Sigmoid colon (tissue), 7 donors: Measurements from ENCODE around the gene DDN. TPM values are rescaled to one million over a fixed set of nuclear protein-coding genes. Genes with fewer than 3 reads are reported as not detected.

Source experiments
- DNase-seq: peaks from one replicate; pipeline ENCODE4 v3.0.0-alpha.2; 2019
- H3K27ac ChIP-seq, 4 donors: fragments of 200-600 bp; sonication (generic); one replicate each; pipeline ENCODE4 v1.5.1; 2016 to 2019; ENCODE audit warnings: mild to moderate bottlenecking in 1 of 4
- H3K27me3 ChIP-seq, 3 donors: fragments of 200-600 bp; sonication (generic); one replicate each; pipeline ENCODE4 v1.5.1; 2019; ENCODE audit warnings: mild to moderate bottlenecking in 1 of 3
- H3K36me3 ChIP-seq, 4 donors: fragments of 200-600 bp; sonication (generic); one replicate each; pipeline ENCODE4 v1.5.1; 2016 to 2019
- H3K4me1 ChIP-seq, 4 donors: fragments of 200-600 bp; sonication (generic); one replicate each; pipeline ENCODE4 v1.5.1; 2017 to 2019
- H3K4me3 ChIP-seq, 4 donors: fragments of 200-600 bp; sonication (generic); one replicate each; pipeline ENCODE4 v1.5.1; 2017 to 2019; ENCODE audit warnings: mild to moderate bottlenecking in 2 of 4, moderate library complexity in 1 of 4
- H3K9me3 ChIP-seq, 4 donors: fragments of 200-600 bp in 3 of 4; sonication (generic) in 3 of 4; one replicate each; pipeline versions ENCODE4 v1.5.1 to v1.6.1; 2013 to 2019
- CTCF ChIP-seq, 4 experiments: fragments of 450-650 bp in 3 of 4; fragments of 200-600 bp in 1 of 4; IDR thresholded peaks; one replicate each; pipeline ENCODE4 v1.5.1; 2016 to 2019; ENCODE audit warnings: antibody characterized with exemption in 4 of 4, mild to moderate bottlenecking in 3 of 4, moderate library complexity in 2 of 4
- EP300 ChIP-seq, 4 donors: sonication (generic); formaldehyde crosslinking; IDR thresholded peaks; one replicate each; pipeline ENCODE4 v1.6.1; 2017; ENCODE audit warnings: antibody characterized with exemption in 4 of 4
- POLR2A ChIP-seq, 2 donors: fragments of 450-650 bp; IDR thresholded peaks; one replicate each; pipeline ENCODE4 v1.6.1; 2016; ENCODE audit warnings: antibody characterized with exemption in 2 of 2, mild to moderate bottlenecking in 2 of 2, moderate library complexity in 2 of 2
- POLR2AphosphoS5 ChIP-seq, 4 donors: sonication (generic); formaldehyde crosslinking; IDR thresholded peaks; one replicate each; pipeline ENCODE4 v1.6.1; 2017; ENCODE audit warnings: antibody characterized with exemption in 4 of 4
- WGBS, 2 donors: extraction: QIAGEN DNeasy Blood & Tissue Kit; methylation state at CpG; one replicate each; pipeline ENCODE4 v1.1.7; 2013; 5-methylcytosine and 5-hydroxymethylcytosine counted together
- intact Hi-C: fragments of 100-400 bp; cut with DNase I; formaldehyde crosslinking; loops from one replicate; pipeline ENCODE4 v1.15.1; 2023
- polyA plus RNA-seq, 3 donors: library from polyadenylated mRNA; stranded (reverse); fragments of 200-250 nt; gene quantifications; one replicate each; pipeline ENCODE4 v1.2.3, GENCODE V29; 2013
- total RNA-seq, 4 donors: library from RNA; depleted of rRNA; stranded (reverse); fragments of >200 nt; gene quantifications; one replicate each; pipeline ENCODE4 v1.1.0, GENCODE V29; 2016
- donor health status: healthy with polysubstance abuse.
- donor health status: Bipolar disorder and iron deficiency.
- donor health status: healthy.

Gene DDN
- under 1 TPM in 1 of 4 donors, not detected in 3; 0.14 TPM for total RNA-seq
- under 1 TPM in 2 of 3 donors, not detected in 1; 0.60 to 0.69 TPM for polyA plus RNA-seq

- TF ChIP-seq POLR2A (IDR thresholded peaks at IDR 0.05) (no peak), POLR2AphosphoS5 (IDR thresholded peaks at IDR 0.05) (no peak), EP300 (IDR thresholded peaks at IDR 0.05) (no peak), CTCF (IDR thresholded peaks at IDR 0.05) (no peak)
- Histone ChIP-seq H3K9me3 (no peaks in the 10 kb centered on the region), H3K36me3 (peaks cover 17 to 39% (median 32%) of the 10 kb centered on the region in 4 donors), H3K27me3 (peaks cover 38 to 97% (median 74%) of the 10 kb centered on the region in 3 donors), H3K27ac (no peak within 1 kb of the TSS), H3K4me3 (peak within 1 kb of the TSS in 3 of 4 donors; percentile 27 to 51 (median 48)), H3K4me1 (peaks cover 0 to 50% (median 46%) of the 10 kb centered on the region in 4 donors)
- DNase-seq: no peak
- intact Hi-C loops: no loop called here
- WGBS, 2 donors: 4% methylated on average over 30 of the region's 30 CpGs
Observed at GRCh38 chr12:48999371-49000131, at the start of gene DDN. DDN (minus strand) TSS chr12:48999375; CDS start chr12:48999287, 88 bp downstream.

- no peak for DNase-seq
- H3K36me3 ChIP-seq: peaks cover 78 to 100% (median 97%) of the 10 kb centered on the region in 4 donors
- WGBS, 2 donors: 94% methylated on average over 10 of the region's 10 CpGs
Observed at GRCh38 chr12:49048953-49049352, 49.8 kb upstream of the DDN start.

GRCh38 chr12:49046129-49046895 lies 47.1 kb upstream of the DDN start:
- peak; percentile 56 for DNase-seq
- WGBS, 2 donors: 96 to 97% methylated on average over 12 of the region's 12 CpGs

More at GRCh38 chr12:49048953-49049352, 49.8 kb upstream of the DDN start:
- H3K27ac ChIP-seq: no peak overlapping the region
- TF ChIP-seq EP300 (IDR thresholded peaks at IDR 0.05) (no peak), POLR2A (IDR thresholded peaks at IDR 0.05) (no peak), POLR2AphosphoS5 (IDR thresholded peaks at IDR 0.05) (no peak), CTCF (IDR thresholded peaks at IDR 0.05) (no peak)
- no peaks in the 10 kb centered on the region for H3K27me3 ChIP-seq
- no peak overlapping the region for H3K4me3 ChIP-seq
- H3K9me3 ChIP-seq: no peaks in the 10 kb centered on the region
- intact Hi-C loops: no loop called here
- peaks cover 0 to 8% (median 2%) of the 10 kb centered on the region in 4 donors for H3K4me1 ChIP-seq

GRCh38 chr12:49044660-49045059 lies 45.5 kb upstream of the DDN start:
- WGBS, 2 donors: 96 to 98% methylated on average over 12 of the region's 12 CpGs
- no peaks in the 10 kb centered on the region for H3K9me3 ChIP-seq
- H3K27me3 ChIP-seq: no peaks in the 10 kb centered on the region
- H3K36me3 ChIP-seq: peaks cover 90 to 100% (median 94%) of the 10 kb centered on the region in 4 donors
- no peak overlapping the region for H3K27ac ChIP-seq
- H3K4me1 ChIP-seq: peaks cover 0 to 1% (median under 1%) of the 10 kb centered on the region in 4 donors
- TF ChIP-seq CTCF (IDR thresholded peaks at IDR 0.05) (no peak), EP300 (IDR thresholded peaks at IDR 0.05) (no peak), POLR2A (IDR thresholded peaks at IDR 0.05) (no peak), POLR2AphosphoS5 (IDR thresholded peaks at IDR 0.05) (no peak)
- intact Hi-C loops: no loop called here
- DNase-seq: no peak
- no peak overlapping the region for H3K4me3 ChIP-seq

More at GRCh38 chr12:49046129-49046895, 47.1 kb upstream of the DDN start:
- H3K27me3 ChIP-seq: no peaks in the 10 kb centered on the region
- H3K4me1 ChIP-seq: peaks cover 0 to 8% (median 2%) of the 10 kb centered on the region in 4 donors
- H3K27ac ChIP-seq: no peak overlapping the region
- no peak for TF ChIP-seq POLR2A (IDR thresholded peaks at IDR 0.05)
- no peak for TF ChIP-seq POLR2AphosphoS5 (IDR thresholded peaks at IDR 0.05)
- no peak for TF ChIP-seq CTCF (IDR thresholded peaks at IDR 0.05)
- no peak for TF ChIP-seq EP300 (IDR thresholded peaks at IDR 0.05)
- intact Hi-C loops: no loop called here
- no peak overlapping the region for H3K4me3 ChIP-seq
- no peaks in the 10 kb centered on the region for H3K9me3 ChIP-seq
- H3K36me3 ChIP-seq: peaks cover 89 to 100% (median 95%) of the 10 kb centered on the region in 4 donors
